Astrocyte of the spinal cord (primary cell): ENCODE results near the gene BRIP1.
"Not testable (repeated sequence)": the region's sequence is repeated elsewhere in the genome, so short reads cannot be mapped to it uniquely, and the experiment has no call there.

Source experiments
- DNase-seq: peaks from one replicate; pipeline ENCODE4 v3.0.0; 2011; ENCODE audit warnings: low read depth, low spot score
- H3K4me3 ChIP-seq: 2 replicates; pipeline ENCODE4 v1.5.1; 2011; ENCODE audit warnings: low read depth, mild to moderate bottlenecking, low read length, moderate library complexity
- in situ Hi-C: cut with HindIII; loops from 2 replicates; pipeline ENCODE4 v1.10.0; 2017; ENCODE audit warnings: low sequenced_read_pairs
- TF ChIP-seq, protein P1 (sequence below): IDR thresholded peaks from 2 replicates; pipeline ENCODE4 v1.5.1; 2012; ENCODE audit warnings: low read depth, mild to moderate bottlenecking, low read length, inconsistent platforms

BRIP1 gene

DNA sequence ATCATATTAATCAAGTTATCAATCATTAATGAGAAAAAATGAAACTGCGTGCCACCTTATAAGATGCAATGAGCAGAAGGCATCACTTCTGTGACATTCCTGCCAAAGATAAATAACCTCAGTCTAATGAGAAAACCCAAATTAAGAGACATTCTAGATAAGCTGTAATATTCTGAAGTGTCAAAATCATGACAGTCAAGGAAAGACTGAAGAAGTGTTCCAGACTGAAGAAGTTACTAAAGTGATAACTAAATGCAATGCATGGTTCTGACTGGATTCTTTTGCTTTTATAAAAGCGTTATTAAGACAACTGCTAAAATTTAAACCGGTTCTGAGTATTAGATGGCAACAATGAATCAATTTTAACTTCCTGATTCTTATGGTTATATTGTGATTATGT is 30.9 kb downstream of the BRIP1 start:
- TF ChIP-seq, protein P1, sequence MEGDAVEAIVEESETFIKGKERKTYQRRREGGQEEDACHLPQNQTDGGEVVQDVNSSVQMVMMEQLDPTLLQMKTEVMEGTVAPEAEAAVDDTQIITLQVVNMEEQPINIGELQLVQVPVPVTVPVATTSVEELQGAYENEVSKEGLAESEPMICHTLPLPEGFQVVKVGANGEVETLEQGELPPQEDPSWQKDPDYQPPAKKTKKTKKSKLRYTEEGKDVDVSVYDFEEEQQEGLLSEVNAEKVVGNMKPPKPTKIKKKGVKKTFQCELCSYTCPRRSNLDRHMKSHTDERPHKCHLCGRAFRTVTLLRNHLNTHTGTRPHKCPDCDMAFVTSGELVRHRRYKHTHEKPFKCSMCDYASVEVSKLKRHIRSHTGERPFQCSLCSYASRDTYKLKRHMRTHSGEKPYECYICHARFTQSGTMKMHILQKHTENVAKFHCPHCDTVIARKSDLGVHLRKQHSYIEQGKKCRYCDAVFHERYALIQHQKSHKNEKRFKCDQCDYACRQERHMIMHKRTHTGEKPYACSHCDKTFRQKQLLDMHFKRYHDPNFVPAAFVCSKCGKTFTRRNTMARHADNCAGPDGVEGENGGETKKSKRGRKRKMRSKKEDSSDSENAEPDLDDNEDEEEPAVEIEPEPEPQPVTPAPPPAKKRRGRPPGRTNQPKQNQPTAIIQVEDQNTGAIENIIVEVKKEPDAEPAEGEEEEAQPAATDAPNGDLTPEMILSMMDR = no peak
- in situ Hi-C loops = no loop called here
- no peak for DNase-seq
- H3K4me3 ChIP-seq = no peak overlapping the region

DNA sequence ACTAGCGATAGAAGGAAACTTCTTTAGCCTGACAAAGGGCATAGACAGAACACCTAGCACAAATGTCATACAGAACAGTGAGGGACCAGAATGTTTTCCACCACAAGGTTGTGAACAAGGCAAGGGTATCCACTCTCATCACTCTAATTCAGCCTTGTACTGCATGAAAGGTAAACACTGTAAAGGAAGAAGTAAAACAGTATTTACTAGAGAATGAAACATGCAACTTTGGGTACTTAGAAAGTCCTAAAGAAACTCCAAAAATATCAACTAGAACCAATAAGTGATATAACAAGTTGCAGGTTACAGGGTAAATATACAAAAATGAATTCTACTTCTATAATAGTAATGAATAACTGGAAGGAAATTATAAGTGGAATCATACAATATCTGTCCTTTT is 32.2 kb downstream of the BRIP1 start:
- no peak overlapping the region for H3K4me3 ChIP-seq
- in situ Hi-C loops = no loop called here
- no peak for DNase-seq
- TF ChIP-seq, protein P1 = no peak

DNA sequence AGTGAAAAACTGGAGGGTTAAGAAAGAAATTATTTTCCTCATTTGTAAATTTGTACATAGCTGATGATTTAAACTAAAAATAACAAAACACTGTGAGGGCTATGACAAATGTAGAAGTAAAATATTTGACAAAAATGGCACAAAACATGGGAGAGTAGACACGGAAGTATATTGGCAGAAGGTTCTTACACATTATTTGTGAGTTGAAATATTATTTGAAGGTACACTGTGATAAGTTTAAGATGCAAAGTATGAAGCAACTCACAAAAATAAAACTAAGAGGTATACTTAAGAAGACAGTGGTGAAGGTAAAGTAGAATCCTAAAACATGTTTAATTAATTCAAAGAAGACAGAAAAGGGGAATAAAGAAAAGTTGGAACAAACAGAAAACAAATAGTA is 34.6 kb downstream of the BRIP1 start:
- in situ Hi-C loops = no loop called here
- no peak for DNase-seq
- TF ChIP-seq, protein P1 = no peak
- H3K4me3 ChIP-seq = no peak overlapping the region

DNA sequence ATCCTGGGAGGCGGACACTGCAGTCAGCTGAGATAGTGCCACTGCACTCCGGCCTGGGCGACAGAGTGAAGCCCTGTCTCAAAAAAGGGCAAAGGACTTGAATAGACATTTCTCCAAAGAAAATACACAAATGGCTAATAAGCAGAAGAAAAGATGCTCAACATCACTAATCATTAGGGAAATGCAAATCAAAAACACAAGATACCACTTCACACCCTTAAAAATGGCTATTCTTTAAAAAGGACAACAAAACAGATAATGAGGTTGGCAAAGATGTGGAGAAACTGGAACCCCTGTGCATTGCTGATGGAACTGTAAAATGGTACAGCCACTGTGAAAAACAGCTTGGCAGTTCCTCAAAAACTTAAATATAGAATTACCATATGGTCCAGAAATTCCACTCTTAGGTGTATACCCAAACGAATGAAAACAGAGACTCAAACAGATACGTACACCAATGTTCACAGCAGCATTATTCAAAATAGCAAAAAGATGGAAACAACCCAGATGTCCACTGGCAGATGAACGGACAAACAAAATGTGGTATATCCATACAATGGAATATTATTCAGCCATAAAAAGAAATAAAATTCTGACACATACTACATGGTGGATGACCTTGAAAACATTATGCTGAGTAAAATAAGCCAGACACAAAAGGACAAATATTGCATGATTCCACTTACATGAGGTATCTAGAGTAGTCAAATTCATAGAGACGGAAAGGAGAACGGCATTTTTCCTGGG is 35.5 kb downstream of the BRIP1 start:
- in situ Hi-C loops = no loop called here

GRCh38 chr17:61826866-61827265 is 36.5 kb downstream of the BRIP1 start:
- H3K4me3 ChIP-seq, DNase-seq, in situ Hi-C loops: not testable (repeated sequence)

More for the DNA sequence above, 35.5 kb downstream of the BRIP1 start:
- DNase-seq = no peak
- TF ChIP-seq, protein P1 = no peak
- H3K4me3 ChIP-seq = no peak overlapping the region

DNA sequence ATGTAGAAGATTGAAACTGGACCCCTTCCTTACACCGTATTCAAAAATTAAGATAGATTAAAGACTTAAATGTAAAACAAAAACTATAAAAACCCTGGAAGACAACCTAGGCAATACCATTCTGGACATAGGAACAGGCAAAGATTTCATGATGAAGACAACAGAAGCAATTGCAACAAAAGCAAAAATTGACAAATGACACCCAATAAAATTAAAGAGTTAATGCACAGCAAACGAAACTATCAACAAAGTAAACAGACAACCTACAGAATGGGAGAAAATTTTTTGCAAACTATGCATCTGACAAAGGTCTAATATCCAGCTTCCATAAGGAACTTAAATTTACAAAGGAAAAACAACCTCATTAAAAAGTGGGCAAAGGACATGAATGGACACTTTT is 37.1 kb downstream of the BRIP1 start:
- in situ Hi-C loops, H3K4me3 ChIP-seq, DNase-seq: not testable (repeated sequence)

DNA sequence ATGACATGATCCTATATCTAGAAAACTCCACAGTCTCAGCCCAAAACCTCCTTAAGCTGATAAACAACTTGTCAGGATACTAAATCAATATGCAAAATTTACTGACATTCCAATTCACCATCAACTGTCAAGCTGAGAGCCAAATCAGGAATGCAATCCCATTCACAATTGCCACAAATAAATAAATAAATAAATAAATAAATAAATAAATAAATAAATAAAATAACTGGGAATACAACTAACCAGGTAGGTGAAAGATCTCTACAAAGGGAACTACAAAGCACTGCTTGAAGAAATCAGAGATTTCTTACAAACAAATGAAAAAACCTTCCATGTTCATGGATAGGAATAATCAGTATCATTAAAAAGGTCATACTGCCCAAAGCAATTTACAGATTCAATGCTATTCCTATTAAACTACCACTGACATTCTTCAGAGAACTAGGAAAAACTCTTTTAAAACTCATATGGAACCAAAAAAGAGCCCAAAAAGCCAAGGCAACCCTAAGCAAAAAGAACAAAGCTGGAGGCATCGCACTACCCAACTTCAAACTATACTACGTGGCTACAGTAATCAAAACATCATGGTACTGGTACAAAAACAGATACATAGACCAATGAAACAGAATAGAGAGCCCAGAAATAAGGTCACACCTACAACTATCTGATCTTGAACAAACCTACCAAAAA is 37.7 kb downstream of the BRIP1 start:
- in situ Hi-C loops = no loop called here
- TF ChIP-seq, protein P1 = no peak
- no peak for DNase-seq
- H3K4me3 ChIP-seq = no peak overlapping the region
